GM19395 (cell line): Measurements from ENCODE around the gene BBX.

Experiments used
- ATAC-seq: cut with Tn5 transposase; IDR thresholded peaks from one replicate; pipeline ENCODE4 v1.9.1; 2021; ENCODE audit warnings: mild to moderate bottlenecking, moderate library complexity; ENCODE audit not compliant: unreplicated experiment

BBX gene

GRCh38 chr3:107738486-107739183 lies 215.9 kb downstream of the BBX start:
- no peak for ATAC-seq

GRCh38 chr3:107739227-107739626 lies 216.5 kb downstream of the BBX start:
- ATAC-seq = no peak

GRCh38 chr3:107740992-107741896 lies 218.5 kb downstream of the BBX start:
- ATAC-seq = no peak

GRCh38 chr3:107745354-107745753 lies 222.6 kb downstream of the BBX start:
- ATAC-seq = no peak

GRCh38 chr3:107752202-107752990 lies 229.6 kb downstream of the BBX start:
- no peak for ATAC-seq

- ATAC-seq = no peak
Measured at GRCh38 chr3:107753494-107753893, 230.7 kb downstream of the BBX start.

- ATAC-seq = no peak
Measured at GRCh38 chr3:107753976-107754375, 231.2 kb downstream of the BBX start.

GRCh38 chr3:107756649-107757048 lies 233.9 kb downstream of the BBX start:
- no peak for ATAC-seq

GRCh38 chr3:107757140-107757539 lies 234.4 kb downstream of the BBX start:
- ATAC-seq = no peak

- ATAC-seq = no peak
Measured at GRCh38 chr3:107760144-107760543, 237.4 kb downstream of the BBX start.

GRCh38 chr3:107761391-107761790 lies 238.6 kb downstream of the BBX start:
- no peak for ATAC-seq

GRCh38 chr3:107765524-107765923 lies 242.8 kb downstream of the BBX start:
- no peak for ATAC-seq

GRCh38 chr3:107767897-107768605 lies 245.3 kb downstream of the BBX start:
- no peak for ATAC-seq

GRCh38 chr3:107769882-107770281 lies 247.1 kb downstream of the BBX start:
- ATAC-seq = no peak

GRCh38 chr3:107772016-107772415 lies 249.3 kb downstream of the BBX start:
- ATAC-seq = no peak

- no peak for ATAC-seq
Measured at GRCh38 chr3:107775974-107776373, 253.2 kb downstream of the BBX start.

GRCh38 chr3:107781253-107781652 lies 258.5 kb downstream of the BBX start:
- no peak for ATAC-seq

- no peak for ATAC-seq
Measured at GRCh38 chr3:107782054-107782453, 259.3 kb downstream of the BBX start.

GRCh38 chr3:107790612-107791011 lies 267.9 kb downstream of the BBX start:
- ATAC-seq = no peak

- no peak for ATAC-seq
Measured at GRCh38 chr3:107791027-107791426, 268.3 kb downstream of the BBX start.

GRCh38 chr3:107791450-107791849 lies 268.7 kb downstream of the BBX start:
- no peak for ATAC-seq
